PFSK-1 (cell line): ENCODE results near the gene ADD2.

Experiments
- FOXP2 ChIP-seq: optimal IDR thresholded peaks from 2 replicates; pipeline ENCODE3; 2011; ENCODE audit warnings: borderline replicate concordance, control low read depth, inconsistent platforms; ENCODE audit not compliant: insufficient read depth; ENCODE audit errors: extremely low read length, extremely low read depth
- POLR2AphosphoS5 ChIP-seq: IDR thresholded peaks from 2 replicates; pipeline ENCODE4 v1.6.1; 2012; ENCODE audit warnings: low read depth, mild to moderate bottlenecking, control low read depth, low read length, moderate library complexity
- SIN3A ChIP-seq: IDR thresholded peaks from 2 replicates; pipeline ENCODE4 v1.6.1; 2012; ENCODE audit warnings: mild to moderate bottlenecking, low read length, moderate library complexity, borderline replicate concordance; ENCODE audit not compliant: insufficient read depth
- TAF1 ChIP-seq: IDR thresholded peaks from 2 replicates; pipeline ENCODE4 v1.6.1; 2012; ENCODE audit warnings: low read length, control low read depth, borderline replicate concordance; ENCODE audit not compliant: insufficient read depth
- TF ChIP-seq, protein P1 (sequence below), 2 experiments: IDR thresholded peaks; 2 replicates each; pipeline versions ENCODE4 v1.6.1 to v1.8.0; 2011 to 2012; ENCODE audit warnings: low read depth in 2 of 2, low read length in 2 of 2, control low read depth in 1 of 2, inconsistent platforms in 1 of 2, mild to moderate bottlenecking in 1 of 2, moderate library complexity in 1 of 2; ENCODE audit not compliant: insufficient read depth in 1 of 2

DNA sequence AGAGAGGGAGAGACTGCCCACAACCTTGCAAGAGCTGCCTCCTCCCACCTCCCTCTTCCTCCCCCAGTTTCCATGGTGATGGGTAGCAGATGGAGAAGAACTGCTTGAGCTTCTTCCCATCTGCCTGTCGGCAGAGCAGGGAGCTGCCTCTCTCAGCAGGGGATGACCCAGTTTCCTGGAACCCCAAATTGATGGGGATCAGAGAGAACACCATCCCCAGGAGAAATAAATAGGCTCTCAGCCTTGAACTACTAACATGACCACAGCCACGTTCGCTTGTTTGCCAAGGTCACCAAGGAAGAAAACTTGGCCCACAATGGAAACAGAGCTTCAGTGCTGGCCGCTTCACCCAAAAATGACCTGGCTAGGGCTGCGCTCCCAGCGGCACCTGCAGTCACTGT, 82.2 kb downstream of the ADD2 start:
- TF ChIP-seq, protein P1, sequence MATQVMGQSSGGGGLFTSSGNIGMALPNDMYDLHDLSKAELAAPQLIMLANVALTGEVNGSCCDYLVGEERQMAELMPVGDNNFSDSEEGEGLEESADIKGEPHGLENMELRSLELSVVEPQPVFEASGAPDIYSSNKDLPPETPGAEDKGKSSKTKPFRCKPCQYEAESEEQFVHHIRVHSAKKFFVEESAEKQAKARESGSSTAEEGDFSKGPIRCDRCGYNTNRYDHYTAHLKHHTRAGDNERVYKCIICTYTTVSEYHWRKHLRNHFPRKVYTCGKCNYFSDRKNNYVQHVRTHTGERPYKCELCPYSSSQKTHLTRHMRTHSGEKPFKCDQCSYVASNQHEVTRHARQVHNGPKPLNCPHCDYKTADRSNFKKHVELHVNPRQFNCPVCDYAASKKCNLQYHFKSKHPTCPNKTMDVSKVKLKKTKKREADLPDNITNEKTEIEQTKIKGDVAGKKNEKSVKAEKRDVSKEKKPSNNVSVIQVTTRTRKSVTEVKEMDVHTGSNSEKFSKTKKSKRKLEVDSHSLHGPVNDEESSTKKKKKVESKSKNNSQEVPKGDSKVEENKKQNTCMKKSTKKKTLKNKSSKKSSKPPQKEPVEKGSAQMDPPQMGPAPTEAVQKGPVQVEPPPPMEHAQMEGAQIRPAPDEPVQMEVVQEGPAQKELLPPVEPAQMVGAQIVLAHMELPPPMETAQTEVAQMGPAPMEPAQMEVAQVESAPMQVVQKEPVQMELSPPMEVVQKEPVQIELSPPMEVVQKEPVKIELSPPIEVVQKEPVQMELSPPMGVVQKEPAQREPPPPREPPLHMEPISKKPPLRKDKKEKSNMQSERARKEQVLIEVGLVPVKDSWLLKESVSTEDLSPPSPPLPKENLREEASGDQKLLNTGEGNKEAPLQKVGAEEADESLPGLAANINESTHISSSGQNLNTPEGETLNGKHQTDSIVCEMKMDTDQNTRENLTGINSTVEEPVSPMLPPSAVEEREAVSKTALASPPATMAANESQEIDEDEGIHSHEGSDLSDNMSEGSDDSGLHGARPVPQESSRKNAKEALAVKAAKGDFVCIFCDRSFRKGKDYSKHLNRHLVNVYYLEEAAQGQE (IDR thresholded peaks at IDR 0.05; ENCODE audit: insufficient read depth in 1 of 2, low read depth in 2 of 2, low read length in 2 of 2), result no peak
- TF ChIP-seq SIN3A (no peak), TAF1 (no peak), POLR2AphosphoS5 (no peak), FOXP2 (no peak)
